Activated CD4-positive, alpha-beta T cell treated with anti-CD3 and anti-CD28 coated beads for 1 hour (primary cell): ENCODE measurements around the gene TMED5.
A peak's percentile ranks its signal among the peaks of the same experiment; 100 is the strongest.
"Not testable (repeated sequence)": the region's sequence is repeated elsewhere in the genome, so short reads cannot be mapped to it uniquely, and the experiment has no call there.

ENCODE experiments used
- DNase-seq: peaks from one replicate; pipeline ENCODE4 v3.0.0-alpha.2; 2020

TMED5 gene

GRCh38 chr1:93179886-93180722 lies at the start of gene TMED5:
TMED5 (minus strand) TSS chr1:93180413; CDS start chr1:93180242, 171 bp downstream.
- peak; percentile 93 for DNase-seq

DNA sequence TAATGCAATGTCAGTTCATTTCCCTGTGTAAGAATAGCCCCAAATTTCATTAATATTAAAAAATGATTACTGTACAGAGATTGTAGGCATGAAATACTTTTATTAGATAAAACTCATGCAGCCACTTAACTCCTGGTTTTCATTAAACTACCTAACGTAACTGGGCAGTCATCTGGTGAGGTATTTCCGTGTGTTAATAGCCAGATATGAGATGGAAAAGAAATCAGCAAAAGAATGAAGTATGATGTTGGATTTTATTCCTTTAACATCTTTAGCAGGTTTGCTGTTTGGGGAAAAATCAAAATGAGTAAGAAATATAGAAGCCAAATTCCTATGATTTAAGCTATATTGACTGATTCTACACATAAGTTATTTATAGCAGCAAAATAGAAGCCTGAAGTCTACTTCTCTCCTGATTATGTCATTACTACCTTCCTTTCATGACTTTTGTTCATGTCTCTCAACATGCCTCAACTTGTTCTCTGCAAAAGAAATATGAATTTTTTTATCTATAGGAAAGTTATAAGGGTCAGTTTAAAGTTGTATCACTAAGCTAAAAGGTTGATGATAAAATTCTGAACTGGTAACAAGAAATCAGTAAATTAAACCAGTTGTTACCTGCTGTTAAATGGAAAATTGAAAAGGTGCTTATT lies 42.9 kb upstream of the TMED5 start:
- no peak for DNase-seq

DNA sequence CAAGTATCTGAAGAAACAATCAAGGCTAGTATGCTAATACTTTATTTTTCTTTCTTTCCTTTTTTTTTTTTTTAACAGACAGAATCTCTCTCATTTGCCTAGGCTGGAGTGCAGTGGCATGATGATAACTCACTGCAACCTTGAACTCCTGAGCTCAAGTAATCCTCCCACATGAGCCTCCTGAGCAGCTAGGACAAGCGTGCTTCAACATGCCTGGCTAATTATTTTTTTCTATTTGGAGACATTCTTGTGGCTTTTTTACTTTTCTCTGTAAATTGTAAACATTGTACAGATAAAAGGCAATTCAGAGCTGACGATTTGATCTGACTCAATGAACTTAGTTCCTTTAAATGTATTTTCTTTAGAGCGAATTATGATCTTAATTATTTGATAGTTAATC lies 41.7 kb upstream of the TMED5 start:
- DNase-seq = no peak

DNA sequence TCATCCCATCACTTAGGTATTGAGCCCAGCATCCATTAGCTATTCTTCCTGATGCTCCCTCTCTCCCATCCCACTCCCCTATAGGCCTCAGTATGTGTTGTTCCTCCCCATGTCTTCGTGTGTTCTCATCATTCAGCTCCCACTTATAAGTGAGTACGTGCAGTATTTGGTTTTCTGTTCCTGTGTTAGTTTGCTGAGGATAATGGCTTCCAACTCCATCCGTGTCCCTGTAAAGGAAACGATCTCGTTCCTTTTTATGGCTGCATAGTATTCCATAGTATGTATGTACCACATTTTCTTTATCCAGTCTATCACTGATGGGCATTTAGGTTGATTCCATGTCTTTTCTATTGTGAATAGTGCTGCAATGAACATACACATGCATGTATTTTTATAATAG lies 40.5 kb upstream of the TMED5 start:
- DNase-seq = not testable (repeated sequence)

DNA sequence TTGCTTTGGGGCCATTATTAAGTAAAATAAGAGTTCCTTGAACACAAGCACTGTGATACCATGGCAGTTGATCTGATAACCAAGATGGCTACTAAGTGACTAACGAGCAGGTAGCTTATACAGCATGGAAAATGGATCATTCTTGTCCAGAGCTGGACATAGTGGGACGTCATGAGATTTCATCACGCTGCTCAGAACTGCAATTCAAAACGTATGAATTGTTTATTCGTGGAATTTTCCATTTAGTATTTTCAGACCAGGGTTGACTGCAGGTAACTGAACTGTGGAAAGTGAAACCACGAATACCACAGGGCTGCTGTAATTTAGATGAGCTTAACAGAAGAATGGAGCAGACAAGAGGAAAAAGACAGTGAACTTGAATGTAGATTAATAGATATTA lies 39.2 kb upstream of the TMED5 start:
- DNase-seq = no peak

DNA sequence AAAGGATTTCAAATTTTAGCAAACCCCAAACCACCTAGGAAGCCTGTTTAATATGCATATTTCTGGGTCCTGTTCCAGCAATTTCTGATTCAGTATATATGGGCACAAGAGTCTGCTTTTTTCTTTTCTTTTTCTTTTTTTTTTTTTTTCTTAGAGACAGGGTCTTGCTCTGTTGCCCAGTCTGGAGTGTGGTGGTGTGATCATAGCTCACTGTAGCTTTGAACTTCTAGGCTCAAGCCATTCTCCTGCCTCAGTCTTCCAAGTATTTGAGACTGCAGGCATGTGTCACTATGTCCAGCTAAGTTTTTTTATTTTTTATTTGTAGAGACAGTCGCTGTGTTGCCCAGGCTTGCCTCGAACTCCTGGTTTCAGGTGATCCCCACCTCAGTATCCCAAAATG lies 35.1 kb upstream of the TMED5 start:
- DNase-seq = no peak

DNA sequence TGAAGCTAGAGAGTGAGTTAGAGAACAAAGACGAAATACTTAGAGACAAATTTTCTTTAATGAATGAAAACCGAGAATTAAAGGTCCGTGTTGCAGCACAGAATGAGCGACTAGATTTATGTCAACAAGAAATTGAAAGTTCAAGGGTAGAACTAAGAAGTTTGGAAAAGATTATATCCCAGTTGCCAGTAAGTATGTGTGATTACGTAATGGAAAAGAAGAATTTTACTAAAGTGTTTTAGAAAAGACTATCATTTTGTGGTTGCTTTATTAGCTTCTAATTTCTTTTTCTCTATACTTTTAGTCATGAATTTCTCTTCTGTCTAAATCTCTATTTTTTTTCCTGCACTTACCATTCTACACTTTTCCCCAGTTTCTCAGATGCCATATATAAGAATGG lies 27.0 kb upstream of the TMED5 start:
- no peak for DNase-seq

GRCh38 chr1:93206567-93206954 lies 26.3 kb upstream of the TMED5 start:
- DNase-seq = no peak

GRCh38 chr1:93205892-93206566 lies 25.8 kb upstream of the TMED5 start:
- no peak for DNase-seq

- DNase-seq = no peak
Measured at GRCh38 chr1:93200714-93201113, 20.5 kb upstream of the TMED5 start.

DNA sequence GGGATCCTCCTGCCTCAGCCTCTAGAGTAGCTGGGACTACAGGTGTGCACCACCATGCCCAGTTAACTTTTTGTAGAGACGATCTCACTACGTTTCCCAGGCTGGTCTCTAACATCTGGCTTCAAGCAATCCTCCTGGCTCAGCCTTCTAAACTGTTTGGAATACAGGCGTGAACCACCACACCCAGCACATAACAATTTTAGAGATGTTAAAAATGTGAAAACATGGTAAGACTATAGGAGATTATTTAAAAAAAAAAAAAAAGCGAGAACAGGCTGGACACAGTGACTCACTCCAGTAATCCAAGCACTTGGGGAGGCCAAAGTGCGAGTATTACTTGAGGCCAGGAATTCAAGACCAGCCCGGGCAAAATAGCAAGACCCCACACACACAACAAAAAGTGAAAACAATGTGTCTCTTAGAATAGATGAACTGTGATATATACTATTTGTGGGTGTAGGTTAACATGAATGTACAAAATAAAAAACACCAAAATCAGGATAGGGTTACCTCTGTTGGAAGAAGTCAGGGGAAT lies 19.9 kb upstream of the TMED5 start:
- DNase-seq = no peak

GRCh38 chr1:93199150-93199549 lies 18.9 kb upstream of the TMED5 start:
- DNase-seq = no peak

DNA sequence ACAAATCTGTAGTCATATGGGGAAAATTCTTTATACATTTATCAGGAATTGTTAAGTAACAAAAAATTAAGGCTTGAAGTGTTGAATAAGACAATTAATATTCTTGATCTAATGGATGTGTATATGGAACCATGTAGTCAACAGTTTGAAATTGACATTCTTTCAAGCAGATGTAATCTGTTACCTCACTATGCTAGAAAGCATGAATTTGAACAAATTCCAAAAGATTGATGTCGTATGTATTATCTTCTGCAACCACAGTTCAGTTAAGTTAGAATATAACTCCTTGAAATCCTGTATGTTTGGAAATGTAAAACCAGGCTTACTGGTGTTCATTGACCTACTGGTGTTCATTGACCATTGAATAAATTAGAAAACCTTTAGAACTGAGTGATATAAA lies 16.4 kb upstream of the TMED5 start:
- DNase-seq = no peak

DNA sequence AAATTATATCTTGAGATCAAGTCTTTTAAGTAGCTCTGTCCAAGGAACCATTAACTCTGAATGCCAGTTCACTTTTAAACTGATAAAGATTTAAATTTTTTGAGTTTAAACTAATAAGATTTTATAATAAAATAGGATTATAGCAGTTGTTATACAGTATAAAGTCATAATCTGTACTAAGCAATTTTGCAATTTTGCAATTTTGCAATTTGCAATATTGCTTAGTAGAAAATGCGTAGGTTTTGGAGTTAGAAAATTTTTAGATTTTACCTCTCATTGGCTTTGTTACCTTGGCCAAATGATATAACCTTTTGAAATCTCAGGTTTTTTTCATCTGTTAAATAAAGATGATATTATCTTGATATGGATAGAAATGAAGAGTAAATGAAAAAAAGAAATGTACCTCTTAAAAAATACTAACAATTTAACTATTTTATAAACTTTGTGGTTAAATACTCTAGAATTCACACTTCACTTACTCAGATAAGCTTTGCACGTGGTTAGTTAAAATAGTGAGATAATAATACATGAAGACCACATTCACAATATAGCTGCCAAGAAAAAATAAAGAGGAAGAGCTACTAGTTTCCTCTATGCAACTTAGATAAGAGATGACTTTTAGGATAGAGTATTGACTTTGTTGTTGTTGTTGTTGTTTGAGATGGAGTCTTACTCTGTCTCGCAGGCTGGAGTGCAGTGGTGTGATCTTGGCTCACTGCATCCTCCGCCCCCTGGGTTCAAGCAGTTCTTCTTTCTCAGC lies 14.2 kb upstream of the TMED5 start:
- no peak for DNase-seq

DNA sequence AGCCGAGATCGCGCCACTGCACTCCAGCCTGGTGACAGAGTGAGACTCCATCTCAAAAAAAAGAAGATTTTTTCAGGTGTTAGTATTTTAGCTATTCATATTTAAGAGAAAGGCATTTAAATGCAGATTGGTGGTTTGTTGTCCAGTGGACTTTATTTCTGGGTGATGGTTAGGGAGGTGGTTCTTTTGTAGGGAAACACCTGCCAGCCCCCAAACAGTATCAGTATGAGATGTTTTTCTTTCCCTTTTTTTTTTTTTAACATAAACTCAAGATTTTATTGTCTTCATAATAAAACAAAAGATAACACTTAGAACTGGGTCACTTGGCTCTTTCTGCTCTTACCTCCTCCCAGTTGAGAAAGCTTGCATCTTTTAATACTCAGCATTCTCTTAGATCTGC lies 10.2 kb upstream of the TMED5 start:
- no peak for DNase-seq

DNA sequence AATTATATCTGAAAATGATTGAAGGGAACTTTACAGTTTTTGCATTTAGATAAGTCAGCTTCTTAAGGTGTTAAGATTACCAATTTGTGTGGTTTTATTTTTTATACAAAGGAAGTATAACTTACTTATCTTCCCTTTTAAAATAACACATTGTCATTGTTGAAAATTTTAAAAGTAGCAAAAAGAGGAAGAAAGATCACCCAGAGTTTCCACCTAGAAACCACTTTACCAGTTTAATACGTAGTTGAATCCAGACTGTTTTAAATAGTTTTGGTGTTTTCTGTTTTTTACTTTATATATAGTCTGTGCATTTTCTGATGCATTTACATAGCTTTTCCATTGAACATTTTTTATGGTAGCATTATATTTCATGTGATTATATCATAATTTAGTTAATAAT lies 6.5 kb upstream of the TMED5 start:
- DNase-seq = no peak

DNA sequence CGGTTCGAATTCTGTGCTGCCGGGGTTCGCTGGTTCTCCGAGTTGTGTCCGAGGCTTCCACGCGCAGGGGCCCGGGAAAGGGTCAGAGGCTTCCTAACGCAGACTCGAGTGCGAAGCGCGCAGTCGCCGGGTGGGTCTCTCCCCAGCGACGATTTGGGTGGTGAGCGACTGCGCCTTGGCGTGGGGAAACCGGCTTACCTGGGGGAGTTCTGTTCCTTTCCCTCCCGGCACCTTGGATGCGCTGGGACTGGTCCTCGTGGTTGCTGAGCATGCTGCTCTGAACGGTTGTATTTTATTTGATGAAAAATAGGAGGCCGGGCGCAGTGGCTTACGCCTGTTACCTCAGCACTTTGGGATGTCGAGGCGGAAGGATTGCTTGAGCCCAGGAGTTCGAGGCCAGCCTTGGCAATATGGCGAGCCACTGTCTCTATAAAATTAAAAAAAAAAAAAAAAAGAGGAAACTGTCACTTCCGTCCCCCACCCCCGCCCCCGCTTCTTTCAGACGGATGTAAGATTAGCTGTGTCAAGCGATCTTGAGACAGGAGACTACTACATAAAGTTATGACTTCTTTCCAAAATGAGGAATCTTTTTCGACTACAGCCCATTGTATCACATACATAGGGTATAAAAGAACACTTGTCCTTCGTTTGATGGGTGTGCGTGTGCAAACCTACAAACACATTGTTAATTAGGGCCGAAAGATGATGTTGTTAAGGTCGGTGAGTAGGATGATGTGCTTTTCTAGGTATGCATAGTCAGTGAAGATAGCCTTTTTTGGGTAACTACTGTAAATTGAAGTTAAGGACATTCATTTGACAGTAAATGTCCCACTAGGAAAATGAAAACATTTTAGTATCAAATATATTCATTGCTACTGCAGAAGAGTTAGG lies 755 bp upstream of the TMED5 start, which contains the start of gene CCDC18:
Gene CCDC18 (plus strand): TSS at position 2 of the 891 bp plus-strand sequence. CDS start 2,638 bp downstream, outside the sequence.
- DNase-seq = no peak

DNA sequence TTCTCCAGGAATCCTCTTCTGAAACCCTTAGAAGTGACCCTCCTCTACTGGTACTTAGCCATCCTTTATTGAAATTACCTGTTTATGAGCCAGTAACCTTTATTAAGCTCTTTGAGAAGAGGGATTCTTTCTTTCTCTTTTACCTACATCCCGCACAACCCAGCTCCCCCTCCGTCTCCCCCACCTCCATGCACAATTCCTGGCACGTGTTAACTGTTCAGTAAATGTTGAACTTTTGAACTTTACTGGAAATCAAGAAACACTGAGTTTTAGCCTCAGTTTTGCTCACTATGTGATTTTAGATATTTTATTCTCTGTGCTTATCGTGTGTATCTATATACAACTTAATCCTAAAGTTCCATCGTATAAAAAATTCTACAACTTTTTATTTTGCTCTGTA lies 1.8 kb downstream of the TMED5 start:
- no peak for DNase-seq

DNA sequence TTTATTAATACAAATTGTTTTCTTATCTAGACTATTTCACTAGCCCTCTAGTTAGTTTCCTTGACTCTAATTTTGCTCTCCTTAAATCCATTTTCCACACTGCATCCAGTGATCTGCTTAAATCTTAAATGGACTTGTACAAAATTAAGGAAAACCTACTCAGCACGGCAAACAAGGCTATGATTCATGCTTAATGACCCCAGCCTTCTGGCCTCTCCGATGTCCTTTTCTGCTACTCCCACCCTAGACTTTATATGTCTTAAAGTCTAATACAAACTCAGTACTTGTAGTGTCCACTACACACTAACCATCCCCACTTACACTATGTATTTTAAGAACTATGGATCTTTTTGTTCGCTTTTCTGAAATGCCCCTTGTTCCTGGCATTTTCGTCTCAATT lies 2.2 kb downstream of the TMED5 start:
- no peak for DNase-seq

GRCh38 chr1:93174638-93175037 lies 5.6 kb downstream of the TMED5 start:
- not testable (repeated sequence) for DNase-seq

- DNase-seq = no peak
Measured at GRCh38 chr1:93172778-93173177, 7.4 kb downstream of the TMED5 start.

- no peak for DNase-seq
Measured at GRCh38 chr1:93171549-93172034, 8.6 kb downstream of the TMED5 start.
